Measurements from ENCODE around the gene PTH1R. TPM values are rescaled to one million over a fixed set of nuclear protein-coding genes. Genes with fewer than 3 reads are reported as not detected.
A peak's percentile ranks its signal among the peaks of the same experiment; 100 is the strongest.

PTH1R gene
- total and polyA plus RNA-seq, 11 donors: 2.1 to 23.4 (median 6.5) TPM

GRCh38 chr3:46948830-46949671 is 71.5 kb downstream of the PTH1R start:
- Histone ChIP-seq H3K9me3 (no peaks in the 10 kb centered on the region), H3K36me3 (peaks cover 0 to 6% (median 0%) of the 10 kb centered on the region in 9 donors), H3K27ac (peak overlapping the region; percentile 35 to 93 (median 84)), H3K4me3 (peak overlapping the region in 1 of 12 donors; percentile 6), H3K4me1 (peaks cover 22 to 98% (median 84%) of the 10 kb centered on the region in 12 donors), H3K27me3 (no peaks in the 10 kb centered on the region)
- TF ChIP-seq POLR2A (IDR thresholded peaks at IDR 0.05): no peak
- TF ChIP-seq CTCF (IDR thresholded peaks at IDR 0.05): no peak
- ATAC-seq (peak; percentile 14 to 50 (median 36)), DNase-seq (peak; percentile 55 to 80 (median 61))
- WGBS, 4 donors: 24 to 37% (median 30%) methylated on average over 6 of the region's 6 CpGs
- intact Hi-C loops (cut with DNase I): loop anchor here in 2 of 10 donors (1.0 to 2.0 kb wide), 2 partner anchors 28 to 30 kb away; partner anchors contain the start of genes CCDC12 (in 1 of the 2) and NBEAL2 (in 1 of the 2)

- Histone ChIP-seq H3K9me3 (no peaks in the 10 kb centered on the region), H3K4me1 (peaks cover 22 to 98% (median 82%) of the 10 kb centered on the region in 12 donors), H3K27me3 (no peaks in the 10 kb centered on the region), H3K36me3 (peaks cover 0 to 6% (median 0%) of the 10 kb centered on the region in 9 donors), H3K27ac (peak overlapping the region in 9 of 12 donors; percentile 20 to 93 (median 83)), H3K4me3 (no peak overlapping the region)
- WGBS, 4 donors: 95 to 100% (median 98%) methylated on average over 2 of the region's 2 CpGs
- TF ChIP-seq POLR2A (IDR thresholded peaks at IDR 0.05): no peak
- no peak for TF ChIP-seq CTCF (IDR thresholded peaks at IDR 0.05)
- intact Hi-C loops (cut with DNase I): no loop called here
- DNase-seq: no peak
- ATAC-seq: no peak
Measured at GRCh38 chr3:46950177-46950576, 72.7 kb downstream of the PTH1R start.

GRCh38 chr3:46950650-46951241 is 73.2 kb downstream of the PTH1R start:
- 56 to 67% (median 65%) methylated on average over 7 of the region's 7 CpGs for WGBS, 4 donors
- no peaks in the 10 kb centered on the region for H3K27me3 ChIP-seq
- H3K27ac ChIP-seq: peak overlapping the region in 10 of 12 donors; percentile 21 to 88 (median 78)
- H3K36me3 ChIP-seq: peaks cover 0 to 6% (median 0%) of the 10 kb centered on the region in 9 donors
- H3K9me3 ChIP-seq: no peaks in the 10 kb centered on the region
- intact Hi-C loops (cut with DNase I): no loop called here
- no peak for DNase-seq
- no peak for ATAC-seq
- H3K4me3 ChIP-seq: no peak overlapping the region
- H3K4me1 ChIP-seq: peaks cover 22 to 98% (median 86%) of the 10 kb centered on the region in 12 donors
- no peak for TF ChIP-seq POLR2A (IDR thresholded peaks at IDR 0.05)
- no peak for TF ChIP-seq CTCF (IDR thresholded peaks at IDR 0.05)

GRCh38 chr3:46952813-46953212 is 75.3 kb downstream of the PTH1R start:
- DNase-seq (no peak), ATAC-seq (no peak)
- Histone ChIP-seq H3K36me3 (no peaks in the 10 kb centered on the region), H3K4me3 (no peak overlapping the region), H3K27ac (peak overlapping the region in 9 of 12 donors; percentile 1 to 65 (median 20)), H3K27me3 (no peaks in the 10 kb centered on the region), H3K9me3 (no peaks in the 10 kb centered on the region), H3K4me1 (peaks cover 23 to 96% (median 82%) of the 10 kb centered on the region in 12 donors)
- 65 to 68% (median 67%) methylated on average over 2 of the region's 2 CpGs for WGBS, 4 donors
- TF ChIP-seq POLR2A (IDR thresholded peaks at IDR 0.05) (no peak), CTCF (IDR thresholded peaks at IDR 0.05) (no peak)
- intact Hi-C loops (cut with DNase I): no loop called here

Data from heart left ventricle (tissue), 16 donors.